ENCODE data around the gene EDC3. TPM values are rescaled to one million over a fixed set of nuclear protein-coding genes. Genes with fewer than 3 reads are reported as not detected.

EDC3 gene
- total RNA-seq, 2 donors from 2014 or later = 44.5 to 48.3 TPM

DNA sequence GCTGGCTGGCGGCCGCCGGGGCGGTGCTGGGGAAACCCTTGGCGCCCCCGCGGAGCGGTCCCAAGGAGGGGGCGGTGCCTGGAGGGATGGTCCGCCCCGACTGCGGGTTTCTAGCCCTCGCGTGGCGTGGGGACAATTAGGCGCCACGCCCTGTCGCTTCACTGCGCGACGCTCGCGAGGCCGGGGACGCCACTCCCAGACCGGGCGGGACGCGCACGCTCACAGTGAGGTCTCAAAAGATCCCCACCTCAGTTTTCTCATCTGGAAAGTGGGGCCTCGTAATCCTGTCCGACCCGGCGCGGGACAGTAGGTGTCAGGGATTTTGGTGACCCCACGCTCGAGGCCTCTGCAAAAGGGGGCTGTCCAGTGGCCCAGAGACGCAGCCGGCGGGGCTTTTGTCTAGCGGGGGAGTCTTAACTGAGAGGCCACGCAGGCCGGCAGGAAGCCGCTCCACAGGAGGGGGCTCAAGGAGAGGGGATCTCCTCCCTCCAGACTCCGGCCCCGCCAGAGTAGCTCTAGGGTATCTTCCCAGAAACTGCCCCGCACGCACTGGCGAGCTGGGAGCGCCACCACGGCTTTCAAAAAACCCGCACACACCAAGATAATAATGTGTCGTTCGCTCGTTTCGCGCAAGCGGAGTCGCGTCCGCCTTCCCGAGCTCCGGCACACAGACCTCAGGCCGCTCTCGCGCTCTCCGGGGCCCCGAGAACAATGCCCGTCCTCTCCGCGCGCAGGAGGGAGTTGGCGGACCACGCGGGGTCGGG is 80.9 kb downstream of the EDC3 start:
- no peak for DNase-seq
- peak overlapping the region; percentile 97 for H3K9ac ChIP-seq (ENCODE audit: extremely low read depth, low read length, poor library complexity, severe bottlenecking)
- peak overlapping the region; percentile 96 for H3K27ac ChIP-seq (ENCODE audit: low read depth, low read length)
- H3K27ac Mint-ChIP-seq = peak overlapping the region; percentile 98
- no peaks in the 10 kb centered on the region for H3K27me3 ChIP-seq (ENCODE audit: control insufficient read depth, insufficient read depth, low read length, poor library complexity, severe bottlenecking)
- peaks cover 11% of the 10 kb centered on the region for H3K36me3 ChIP-seq (ENCODE audit: control insufficient read depth, insufficient read depth, low read length)
- peaks cover 14% of the 10 kb centered on the region for H3K27me3 Mint-ChIP-seq (ENCODE audit: insufficient read depth)
- H3K9me3 Mint-ChIP-seq = no peaks in the 10 kb centered on the region
- H3K4me3 ChIP-seq (ENCODE audit: low read length) = peak overlapping the region; percentile 85
- peaks cover 9% of the 10 kb centered on the region for H3K36me3 Mint-ChIP-seq (ENCODE audit: low read depth)
- peaks cover 24% of the 10 kb centered on the region for H3K4me1 ChIP-seq (ENCODE audit: control insufficient read depth, insufficient read depth, low read length)
- H3K4me1 Mint-ChIP-seq = peaks cover 21% of the 10 kb centered on the region
- no peaks in the 10 kb centered on the region for H3K9me3 ChIP-seq (ENCODE audit: control insufficient read depth, low read length)
- TF ChIP-seq, protein P1, sequence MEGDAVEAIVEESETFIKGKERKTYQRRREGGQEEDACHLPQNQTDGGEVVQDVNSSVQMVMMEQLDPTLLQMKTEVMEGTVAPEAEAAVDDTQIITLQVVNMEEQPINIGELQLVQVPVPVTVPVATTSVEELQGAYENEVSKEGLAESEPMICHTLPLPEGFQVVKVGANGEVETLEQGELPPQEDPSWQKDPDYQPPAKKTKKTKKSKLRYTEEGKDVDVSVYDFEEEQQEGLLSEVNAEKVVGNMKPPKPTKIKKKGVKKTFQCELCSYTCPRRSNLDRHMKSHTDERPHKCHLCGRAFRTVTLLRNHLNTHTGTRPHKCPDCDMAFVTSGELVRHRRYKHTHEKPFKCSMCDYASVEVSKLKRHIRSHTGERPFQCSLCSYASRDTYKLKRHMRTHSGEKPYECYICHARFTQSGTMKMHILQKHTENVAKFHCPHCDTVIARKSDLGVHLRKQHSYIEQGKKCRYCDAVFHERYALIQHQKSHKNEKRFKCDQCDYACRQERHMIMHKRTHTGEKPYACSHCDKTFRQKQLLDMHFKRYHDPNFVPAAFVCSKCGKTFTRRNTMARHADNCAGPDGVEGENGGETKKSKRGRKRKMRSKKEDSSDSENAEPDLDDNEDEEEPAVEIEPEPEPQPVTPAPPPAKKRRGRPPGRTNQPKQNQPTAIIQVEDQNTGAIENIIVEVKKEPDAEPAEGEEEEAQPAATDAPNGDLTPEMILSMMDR (conservative IDR thresholded peaks at IDR 0.05) = no peak
- WGBS, 2 experiments (ENCODE audit: insufficient coverage in 1 of 2, insufficient read length in 1 of 2) = 0% methylated on average over 14 to 76 of the region's 76 CpGs
- H3K4me3 Mint-ChIP-seq = peak overlapping the region; percentile 84

- no peaks in the 10 kb centered on the region for H3K9me3 Mint-ChIP-seq
- peaks cover 3% of the 10 kb centered on the region for H3K36me3 ChIP-seq (ENCODE audit: control insufficient read depth, insufficient read depth, low read length)
- H3K4me1 Mint-ChIP-seq = peaks cover 21% of the 10 kb centered on the region
- H3K9me3 ChIP-seq (ENCODE audit: control insufficient read depth, low read length) = no peaks in the 10 kb centered on the region
- peaks cover 2% of the 10 kb centered on the region for H3K36me3 Mint-ChIP-seq (ENCODE audit: low read depth)
- peaks cover 24% of the 10 kb centered on the region for H3K4me1 ChIP-seq (ENCODE audit: control insufficient read depth, insufficient read depth, low read length)
- peaks cover 14% of the 10 kb centered on the region for H3K27me3 Mint-ChIP-seq (ENCODE audit: insufficient read depth)
- no peaks in the 10 kb centered on the region for H3K27me3 ChIP-seq (ENCODE audit: control insufficient read depth, insufficient read depth, low read length, poor library complexity, severe bottlenecking)
- 48 to 78% methylated on average over 16 to 38 of the region's 38 CpGs for WGBS, 2 experiments (ENCODE audit: insufficient coverage in 1 of 2, insufficient read length in 1 of 2)
- H3K27ac ChIP-seq (ENCODE audit: low read depth, low read length) = peak overlapping the region; percentile 96
- DNase-seq = peak; percentile 89
- peak overlapping the region; percentile 85 for H3K4me3 ChIP-seq (ENCODE audit: low read length)
- no peak overlapping the region for H3K27ac Mint-ChIP-seq
- TF ChIP-seq, protein P1 (conservative IDR thresholded peaks at IDR 0.05) = no peak
- H3K4me3 Mint-ChIP-seq = peak overlapping the region; percentile 84
- H3K9ac ChIP-seq (ENCODE audit: extremely low read depth, low read length, poor library complexity, severe bottlenecking) = no peak overlapping the region
Measured at GRCh38 chr15:74613953-74614743, 81.7 kb downstream of the EDC3 start.

GRCh38 chr15:74613089-74613952 is 82.5 kb downstream of the EDC3 start:
- Histone ChIP-seq H3K4me1 (ENCODE audit: control insufficient read depth, insufficient read depth, low read length) (peaks cover 20% of the 10 kb centered on the region), H3K27ac (ENCODE audit: low read depth, low read length) (no peak overlapping the region), H3K36me3 (ENCODE audit: control insufficient read depth, insufficient read depth, low read length) (no peaks in the 10 kb centered on the region), H3K9ac (ENCODE audit: extremely low read depth, low read length, poor library complexity, severe bottlenecking) (no peak overlapping the region), H3K27me3 (ENCODE audit: control insufficient read depth, insufficient read depth, low read length, poor library complexity, severe bottlenecking) (no peaks in the 10 kb centered on the region), H3K4me3 (ENCODE audit: low read length) (no peak overlapping the region), H3K9me3 (ENCODE audit: control insufficient read depth, low read length) (no peaks in the 10 kb centered on the region)
- no peaks in the 10 kb centered on the region for H3K9me3 Mint-ChIP-seq
- DNase-seq = no peak
- 90 to 91% methylated on average over 4 to 6 of the region's 6 CpGs for WGBS, 2 experiments (ENCODE audit: insufficient coverage in 1 of 2, insufficient read length in 1 of 2)
- H3K27ac Mint-ChIP-seq = no peak overlapping the region
- H3K27me3 Mint-ChIP-seq (ENCODE audit: insufficient read depth) = peaks cover 16% of the 10 kb centered on the region
- peaks cover 16% of the 10 kb centered on the region for H3K4me1 Mint-ChIP-seq
- H3K36me3 Mint-ChIP-seq (ENCODE audit: low read depth) = no peaks in the 10 kb centered on the region
- H3K4me3 Mint-ChIP-seq = peak overlapping the region; percentile 84
- TF ChIP-seq, protein P1 (conservative IDR thresholded peaks at IDR 0.05) = no peak
